Lung (tissue), 12 donors: ENCODE data around the gene RRP15. TPM values are rescaled to one million over a fixed set of nuclear protein-coding genes. Genes with fewer than 3 reads are reported as not detected.
A peak's percentile ranks its signal among the peaks of the same experiment; 100 is the strongest.

Experiments used
- ATAC-seq: fragments of 200-7000 bp; cut with Tn5 transposase; one replicate; pipeline ENCODE4 v1.9.1; 2020; ENCODE audit warnings: moderate number of reproducible peaks; ENCODE audit not compliant: insufficient read depth, low FRiP score
- DNase-seq, 3 donors: peaks; one replicate each; pipeline ENCODE4 v3.0.0-alpha.2; 2013 to 2017
- H3K27ac ChIP-seq, 2 donors: one replicate each; pipeline ENCODE4 v1.5.1; 2013; ENCODE audit warnings: mild to moderate bottlenecking in 2 of 2, moderate library complexity in 2 of 2, control low read depth in 1 of 2, inconsistent platforms in 1 of 2, low read depth in 1 of 2, low read length in 1 of 2
- H3K27me3 ChIP-seq, 3 donors: one replicate each; pipeline ENCODE4 v1.5.1; 2013; ENCODE audit warnings: low read length in 2 of 3; ENCODE audit not compliant: control insufficient read depth in 3 of 3, insufficient read depth in 3 of 3
- H3K36me3 ChIP-seq, 4 donors: one replicate each; pipeline ENCODE4 v1.5.1; 2013; ENCODE audit warnings: low read length in 4 of 4, mild to moderate bottlenecking in 1 of 4, moderate library complexity in 1 of 4; ENCODE audit not compliant: control insufficient read depth in 4 of 4, insufficient read depth in 4 of 4
- H3K4me1 ChIP-seq, 5 donors: one replicate each; pipeline ENCODE4 v1.5.1; 2013; ENCODE audit warnings: low read length in 5 of 5, mild to moderate bottlenecking in 2 of 5, moderate library complexity in 1 of 5; ENCODE audit not compliant: control insufficient read depth in 5 of 5, insufficient read depth in 5 of 5
- H3K4me3 ChIP-seq: one replicate; pipeline ENCODE4 v1.5.1; 2013; ENCODE audit warnings: mild to moderate bottlenecking, control low read depth, moderate library complexity
- H3K9ac ChIP-seq, 2 donors: one replicate each; pipeline ENCODE4 v1.5.1; 2013; ENCODE audit warnings: low read length in 2 of 2, control low read depth in 1 of 2; ENCODE audit not compliant: insufficient read depth in 1 of 2
- H3K9me3 ChIP-seq, 4 donors: one replicate each; pipeline ENCODE4 v1.5.1; 2013; ENCODE audit warnings: low read length in 3 of 4, mild to moderate bottlenecking in 1 of 4, moderate library complexity in 1 of 4; ENCODE audit not compliant: control insufficient read depth in 4 of 4, insufficient read depth in 3 of 4
- WGBS, 2 donors: extraction: QIAGEN DNeasy Blood & Tissue Kit; methylation state at CpG; one replicate each; pipeline ENCODE4 v1.1.7; 2013; 5-methylcytosine and 5-hydroxymethylcytosine counted together
- polyA plus RNA-seq, 2 donors: library from polyadenylated mRNA; stranded (reverse); fragments of 200-250 nt; gene quantifications; one replicate each; pipeline ENCODE4 v1.2.1, GENCODE V29; 2013
- total RNA-seq, 2 donors: library from RNA; depleted of rRNA in 1 of 2; stranded (reverse); fragments of >200 nt in 1 of 2; gene quantifications; one replicate each; pipeline ENCODE4 v1.2.1, GENCODE V29; 2014 to 2021
- TF ChIP-seq, protein P1 (sequence below): IDR thresholded peaks from 2 replicates; pipeline ENCODE4 v1.5.1; 2012; ENCODE audit warnings: mild to moderate bottlenecking; ENCODE audit errors: control extremely low read depth, extremely low read depth
- donor health status: control.
- donor health status: control.
- donor health status: Bipolar disorder and iron deficiency.
- donor health status: healthy.
- donor health status: DM: yes; HTN: yes; CAD: no.

Gene RRP15
- total and polyA plus RNA-seq, 4 donors, result 3.5 to 17.1 (median 8.2) TPM

GRCh38 chr1:218353656-218354055 is 68.6 kb downstream of the RRP15 start:
- Histone ChIP-seq H3K4me1 (peaks cover 2 to 50% (median 12%) of the 10 kb centered on the region in 5 donors), H3K9me3 (no peaks in the 10 kb centered on the region), H3K4me3 (no peak overlapping the region), H3K27ac (no peak overlapping the region), H3K36me3 (peaks cover 0 to 4% (median 1%) of the 10 kb centered on the region in 4 donors), H3K9ac (no peak overlapping the region), H3K27me3 (no peaks in the 10 kb centered on the region)
- ATAC-seq, result no peak
- 72 to 87% methylated on average over 4 of the region's 4 CpGs for WGBS, 2 donors
- no peak for DNase-seq
- TF ChIP-seq, protein P1, sequence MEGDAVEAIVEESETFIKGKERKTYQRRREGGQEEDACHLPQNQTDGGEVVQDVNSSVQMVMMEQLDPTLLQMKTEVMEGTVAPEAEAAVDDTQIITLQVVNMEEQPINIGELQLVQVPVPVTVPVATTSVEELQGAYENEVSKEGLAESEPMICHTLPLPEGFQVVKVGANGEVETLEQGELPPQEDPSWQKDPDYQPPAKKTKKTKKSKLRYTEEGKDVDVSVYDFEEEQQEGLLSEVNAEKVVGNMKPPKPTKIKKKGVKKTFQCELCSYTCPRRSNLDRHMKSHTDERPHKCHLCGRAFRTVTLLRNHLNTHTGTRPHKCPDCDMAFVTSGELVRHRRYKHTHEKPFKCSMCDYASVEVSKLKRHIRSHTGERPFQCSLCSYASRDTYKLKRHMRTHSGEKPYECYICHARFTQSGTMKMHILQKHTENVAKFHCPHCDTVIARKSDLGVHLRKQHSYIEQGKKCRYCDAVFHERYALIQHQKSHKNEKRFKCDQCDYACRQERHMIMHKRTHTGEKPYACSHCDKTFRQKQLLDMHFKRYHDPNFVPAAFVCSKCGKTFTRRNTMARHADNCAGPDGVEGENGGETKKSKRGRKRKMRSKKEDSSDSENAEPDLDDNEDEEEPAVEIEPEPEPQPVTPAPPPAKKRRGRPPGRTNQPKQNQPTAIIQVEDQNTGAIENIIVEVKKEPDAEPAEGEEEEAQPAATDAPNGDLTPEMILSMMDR, result no peak

GRCh38 chr1:218355278-218355677 is 70.2 kb downstream of the RRP15 start:
- TF ChIP-seq, protein P1, result no peak
- Histone ChIP-seq H3K27me3 (no peaks in the 10 kb centered on the region), H3K9ac (no peak overlapping the region), H3K27ac (no peak overlapping the region), H3K9me3 (no peaks in the 10 kb centered on the region), H3K4me3 (no peak overlapping the region), H3K36me3 (peaks cover 0 to 4% (median 1%) of the 10 kb centered on the region in 4 donors), H3K4me1 (peaks cover 2 to 33% (median 12%) of the 10 kb centered on the region in 5 donors)
- no peak for DNase-seq
- whole genome bisulfite sequencing, 2 donors, result 77 to 85% methylated on average over 4 of the region's 4 CpGs
- ATAC-seq, result no peak

DNA sequence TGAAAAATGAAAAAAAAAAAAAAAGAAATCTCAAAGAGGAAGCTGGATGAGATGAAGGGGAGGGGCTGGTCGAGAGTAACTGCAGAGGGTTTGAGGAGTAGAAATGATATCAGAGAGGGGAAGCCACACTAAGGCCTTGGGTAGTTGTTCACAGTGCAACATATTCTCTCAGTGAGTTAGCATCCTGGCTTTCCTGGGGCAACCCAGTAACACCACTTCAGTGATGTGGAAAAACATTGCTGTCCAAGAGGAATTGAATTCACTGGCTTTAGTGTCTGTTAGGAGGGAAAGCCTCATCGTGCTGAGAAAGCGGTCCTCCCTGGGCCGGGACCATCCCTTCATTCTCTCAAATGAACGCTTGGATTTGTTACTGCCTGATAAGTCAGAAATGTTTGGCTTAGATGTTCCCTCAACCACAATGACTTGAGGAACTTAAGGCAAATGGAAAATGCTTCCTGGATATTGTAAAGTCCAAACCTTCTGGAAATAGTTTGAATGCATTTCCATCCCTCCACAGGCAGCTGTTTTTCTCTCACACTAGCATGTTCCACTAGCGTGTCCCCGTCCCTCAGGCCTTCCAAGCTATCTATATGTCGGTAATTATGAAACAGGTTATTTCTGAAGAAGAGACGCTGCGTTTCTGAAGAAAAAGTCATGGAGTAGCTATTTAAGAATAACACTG is 72.3 kb downstream of the RRP15 start:
- H3K9ac ChIP-seq, result no peak overlapping the region
- no peak for ATAC-seq
- DNase-seq, result peak in 1 of 3 donors; percentile 21
- H3K4me1 ChIP-seq, result peaks cover 3 to 26% (median 16%) of the 10 kb centered on the region in 5 donors
- H3K36me3 ChIP-seq, result peaks cover 0 to 4% (median 1%) of the 10 kb centered on the region in 4 donors
- H3K9me3 ChIP-seq, result no peaks in the 10 kb centered on the region
- H3K4me3 ChIP-seq, result no peak overlapping the region
- no peaks in the 10 kb centered on the region for H3K27me3 ChIP-seq
- H3K27ac ChIP-seq, result no peak overlapping the region
- TF ChIP-seq, protein P1, result no peak
- 71 to 76% methylated on average over 10 of the region's 10 CpGs for WGBS, 2 donors
